HPDE6-E6E7 (cell line): Measurements from ENCODE around the gene KRT75.
A peak's percentile ranks its signal among the peaks of the same experiment; 100 is the strongest.
"Not testable (repeated sequence)": the region's sequence is repeated elsewhere in the genome, so short reads cannot be mapped to it uniquely, and the experiment has no call there.

ENCODE experiments used
- DNase-seq: peaks from one replicate; pipeline ENCODE4 v3.0.0; 2011; ENCODE audit warnings: missing footprints; ENCODE audit errors: extremely low spot score

Gene KRT75

GRCh38 chr12:52416795-52417194 lies 17.4 kb downstream of the KRT75 start:
- no peak for DNase-seq

GRCh38 chr12:52415870-52416750 lies 18.1 kb downstream of the KRT75 start:
- peak; percentile 79 for DNase-seq

- no peak for DNase-seq
Observed at GRCh38 chr12:52414936-52415335, 19.2 kb downstream of the KRT75 start.

- DNase-seq, result no peak
Observed at GRCh38 chr12:52413782-52414345, 20.3 kb downstream of the KRT75 start.

GRCh38 chr12:52413202-52413601 lies 21.0 kb downstream of the KRT75 start:
- no peak for DNase-seq

GRCh38 chr12:52411815-52412214 lies 22.4 kb downstream of the KRT75 start:
- DNase-seq, result no peak

GRCh38 chr12:52410589-52411248 lies 23.5 kb downstream of the KRT75 start:
- DNase-seq, result not testable (repeated sequence)

- DNase-seq, result no peak
Observed at GRCh38 chr12:52407918-52408317, 26.3 kb downstream of the KRT75 start.

- no peak for DNase-seq
Observed at GRCh38 chr12:52405922-52406385, 28.2 kb downstream of the KRT75 start, which contains the start of gene KRT82. TSS of gene KRT82 (minus strand) at chr12:52406335. CDS start at chr12:52406277, 58 bp downstream.

GRCh38 chr12:52404951-52405350 lies 29.2 kb downstream of the KRT75 start:
- DNase-seq, result no peak

GRCh38 chr12:52403561-52403960 lies 30.6 kb downstream of the KRT75 start:
- no peak for DNase-seq

- no peak for DNase-seq
Observed at GRCh38 chr12:52402873-52403540, 31.2 kb downstream of the KRT75 start.

GRCh38 chr12:52402377-52402776 lies 31.8 kb downstream of the KRT75 start:
- DNase-seq, result no peak

- DNase-seq, result no peak
Observed at GRCh38 chr12:52401926-52402325, 32.2 kb downstream of the KRT75 start.

- DNase-seq, result no peak
Observed at GRCh38 chr12:52401526-52401925, 32.6 kb downstream of the KRT75 start.

- DNase-seq, result no peak
Observed at GRCh38 chr12:52400906-52401305, 33.3 kb downstream of the KRT75 start.

- no peak for DNase-seq
Observed at GRCh38 chr12:52399756-52400155, 34.4 kb downstream of the KRT75 start.

- DNase-seq, result no peak
Observed at GRCh38 chr12:52398176-52398575, 36.0 kb downstream of the KRT75 start.

- no peak for DNase-seq
Observed at GRCh38 chr12:52396656-52397055, 37.5 kb downstream of the KRT75 start.

- peak; percentile 60 for DNase-seq
Observed at GRCh38 chr12:52395761-52396434, 38.3 kb downstream of the KRT75 start.

- DNase-seq, result no peak
Observed at GRCh38 chr12:52394836-52395405, 39.2 kb downstream of the KRT75 start.
